Activated CD8-positive, alpha-beta memory T cell treated with anti-CD3 and anti-CD28 coated beads for 36 hours (primary cell): ENCODE measurements around the gene TAC4. TPM values are rescaled to one million over a fixed set of nuclear protein-coding genes. Genes with fewer than 3 reads are reported as not detected.

ENCODE experiments used
- total RNA-seq, 2 experiments: library from RNA; stranded (reverse); gene quantifications; one replicate each; pipeline ENCODE4 v1.2.3, GENCODE V29; 2021

TAC4 gene
- total RNA-seq, 2 experiments from 2014 or later = not detected

Other genes starting within 250 kb of the TAC4 start
- gene SPOP, start 170.0 kb downstream of the TAC4 start, total RNA-seq = 10 to 100 TPM; 65.2 to 77.4 TPM
- 10 to 100 TPM; 74.7 to 79.0 TPM for gene SLC35B1, start 140.1 kb downstream of the TAC4 start, total RNA-seq
- gene FAM117A, start 83.9 kb downstream of the TAC4 start, total RNA-seq = 10 to 100 TPM; 16.4 to 17.7 TPM
- 10 to 100 TPM; 60.5 to 61.2 TPM for gene KAT7, start 59.4 kb downstream of the TAC4 start, total RNA-seq
- under 1 TPM; 0.67 to 0.97 TPM for gene DLX4, start 121.1 kb upstream of the TAC4 start, total RNA-seq
- under 1 TPM; 0.08 to 0.13 TPM for gene DLX3, start 147.2 kb upstream of the TAC4 start, total RNA-seq
- gene ITGA3, start 208.0 kb upstream of the TAC4 start, total RNA-seq = 1 to 10 TPM; 8.0 to 8.2 TPM
- 10 to 100 TPM; 15.0 to 18.5 TPM for gene PDK2, start 247.3 kb upstream of the TAC4 start, total RNA-seq